H9 (cell line): ENCODE measurements around the gene C1orf116. TPM values are rescaled to one million over a fixed set of nuclear protein-coding genes. Genes with fewer than 3 reads are reported as not detected.

Experiments
- DNase-seq: peaks from one replicate; pipeline ENCODE4 v3.0.0-alpha.2; 2017
- H2AFZ ChIP-seq: one replicate; pipeline ENCODE4 v1.6.1; 2013; ENCODE audit warnings: mild to moderate bottlenecking, low read length, control low read depth, moderate library complexity
- H2AK5ac ChIP-seq: 2 replicates; pipeline ENCODE4 v1.6.1; 2013; ENCODE audit warnings: low read length, control low read depth, mixed read lengths; ENCODE audit not compliant: insufficient read length
- H2BK120ac ChIP-seq: one replicate; pipeline ENCODE4 v1.6.1; 2013; ENCODE audit warnings: low read depth, mild to moderate bottlenecking, low read length, control low read depth, inconsistent platforms; ENCODE audit not compliant: poor library complexity, severe bottlenecking
- H2BK12ac ChIP-seq: 2 replicates; pipeline ENCODE4 v1.6.1; 2013; ENCODE audit warnings: low read length, control low read depth, mixed read lengths, low read depth; ENCODE audit not compliant: insufficient read length
- H2BK15ac ChIP-seq: 2 replicates; pipeline ENCODE4 v1.6.1; 2013; ENCODE audit warnings: low read depth, low read length, control low read depth
- H2BK20ac ChIP-seq: one replicate; pipeline ENCODE4 v1.6.1; 2013; ENCODE audit warnings: low read depth, mild to moderate bottlenecking, low read length, control low read depth, inconsistent platforms; ENCODE audit not compliant: poor library complexity, severe bottlenecking
- H2BK5ac ChIP-seq: 2 replicates; pipeline ENCODE4 v1.6.1; 2013; ENCODE audit warnings: low read length, control low read depth, mixed read lengths; ENCODE audit not compliant: insufficient read length
- H3K14ac ChIP-seq: 2 replicates; pipeline ENCODE4 v1.6.1; 2013; ENCODE audit warnings: low read length, control low read depth; ENCODE audit not compliant: insufficient read depth
- H3K18ac ChIP-seq: 2 replicates; pipeline ENCODE4 v1.6.1; 2013; ENCODE audit warnings: low read depth, mild to moderate bottlenecking, mixed read lengths, low read length, control low read depth; ENCODE audit not compliant: insufficient read length
- H3K23ac ChIP-seq: 2 replicates; pipeline ENCODE4 v1.6.1; 2013; ENCODE audit warnings: low read length, control low read depth, mixed read lengths, low read depth; ENCODE audit not compliant: insufficient read length
- H3K23me2 ChIP-seq: 2 replicates; pipeline ENCODE4 v1.6.1; 2013; ENCODE audit warnings: low read depth, mild to moderate bottlenecking, mixed read lengths, low read length, control low read depth; ENCODE audit not compliant: insufficient read length, poor library complexity, severe bottlenecking
- H3K27ac ChIP-seq: 2 replicates; pipeline ENCODE4 v1.5.1; 2013; ENCODE audit warnings: low read length, control low read depth, mixed read lengths, low read depth; ENCODE audit not compliant: insufficient read length
- H3K27me3 ChIP-seq: 2 replicates; pipeline ENCODE4 v1.6.1; 2013; ENCODE audit warnings: low read length, control low read depth, inconsistent platforms; ENCODE audit not compliant: insufficient read depth
- H3K4ac ChIP-seq: 2 replicates; pipeline ENCODE4 v1.6.1; 2013; ENCODE audit warnings: low read depth, mild to moderate bottlenecking, control low read depth, inconsistent platforms, low read length, moderate library complexity
- H3K4me1 ChIP-seq: 2 replicates; pipeline ENCODE4 v1.6.1; 2013; ENCODE audit warnings: low read length, control low read depth, inconsistent platforms; ENCODE audit not compliant: insufficient read depth
- H3K4me2 ChIP-seq: 2 replicates; pipeline ENCODE4 v1.6.1; 2013; ENCODE audit warnings: low read length, control low read depth, mixed read lengths; ENCODE audit not compliant: insufficient read length, insufficient read depth
- H3K56ac ChIP-seq: 2 replicates; pipeline ENCODE4 v1.6.1; 2013; ENCODE audit warnings: low read depth, mild to moderate bottlenecking, mixed read lengths, low read length, control low read depth; ENCODE audit not compliant: insufficient read length
- H3K79me1 ChIP-seq: 2 replicates; pipeline ENCODE4 v1.6.1; 2013; ENCODE audit warnings: low read depth, mild to moderate bottlenecking, moderate library complexity, low read length, control low read depth, inconsistent platforms; ENCODE audit not compliant: insufficient read depth, poor library complexity, severe bottlenecking
- H3K79me2 ChIP-seq: 2 replicates; pipeline ENCODE4 v1.6.1; 2013; ENCODE audit warnings: low read length, control low read depth, inconsistent platforms; ENCODE audit not compliant: insufficient read depth
- H3K9ac ChIP-seq: 2 replicates; pipeline ENCODE4 v1.6.1; 2013; ENCODE audit warnings: low read length, control low read depth, mixed read lengths; ENCODE audit not compliant: insufficient read length; ENCODE audit errors: extremely low read depth
- H3K9me3 ChIP-seq: one replicate; pipeline ENCODE4 v1.6.1; 2013; ENCODE audit warnings: low read depth, low read length, inconsistent platforms; ENCODE audit not compliant: control insufficient read depth
- H3T11ph ChIP-seq: one replicate; pipeline ENCODE4 v1.6.1; 2013; ENCODE audit warnings: mild to moderate bottlenecking, low read length, control low read depth, inconsistent platforms
- H4K20me1 ChIP-seq: one replicate; pipeline ENCODE4 v1.6.1; 2013; ENCODE audit not compliant: control insufficient read depth, insufficient read length, insufficient read depth
- H4K5ac ChIP-seq: 2 replicates; pipeline ENCODE4 v1.6.1; 2013; ENCODE audit warnings: low read depth, mild to moderate bottlenecking, mixed read lengths, low read length, control low read depth; ENCODE audit not compliant: insufficient read length
- H4K8ac ChIP-seq: replicated peaks from 2 replicates; pipeline ENCODE4 v1.6.1; 2013; ENCODE audit warnings: low read length, control low read depth, mixed read lengths, low read depth; ENCODE audit not compliant: insufficient read length
- H4K91ac ChIP-seq: 2 replicates; pipeline ENCODE4 v1.6.1; 2013; ENCODE audit warnings: low read depth, mild to moderate bottlenecking, moderate library complexity, mixed read lengths, low read length, control low read depth; ENCODE audit not compliant: insufficient read length
- H3K27ac Mint-ChIP-seq, 3 experiments: 2 replicates in 2 of 3; 3 replicates in 1 of 3; pipeline ENCODE4 v1.8.0; 2020 to 2021; ENCODE audit warnings: mixed read lengths in 3 of 3, mild to moderate bottlenecking in 1 of 3, moderate library complexity in 1 of 3
- H3K27me3 Mint-ChIP-seq: 2 replicates; pipeline ENCODE4 v1.8.0; 2021; ENCODE audit warnings: low read depth, mild to moderate bottlenecking, moderate library complexity, mixed read lengths
- H3K36me3 Mint-ChIP-seq, 3 experiments: 2 replicates in 2 of 3; 3 replicates in 1 of 3; pipeline ENCODE4 v1.8.0; 2020 to 2021; ENCODE audit warnings: low read depth in 3 of 3, mixed read lengths in 3 of 3; ENCODE audit not compliant: insufficient read depth in 1 of 3
- H3K4me1 Mint-ChIP-seq, 2 experiments: 2 replicates each; pipeline ENCODE4 v1.8.0; 2020; ENCODE audit warnings: mixed read lengths in 2 of 2
- H3K4me3 Mint-ChIP-seq, 2 experiments: 2 replicates in 1 of 2; 3 replicates in 1 of 2; pipeline ENCODE4 v1.8.0; 2020 to 2021; ENCODE audit warnings: mild to moderate bottlenecking in 2 of 2, mixed read lengths in 2 of 2, moderate library complexity in 1 of 2
- H3K9me3 Mint-ChIP-seq, 2 experiments: 2 replicates in 1 of 2; 3 replicates in 1 of 2; pipeline ENCODE4 v1.8.0; 2020; ENCODE audit warnings: mild to moderate bottlenecking in 2 of 2, mixed read lengths in 2 of 2, moderate library complexity in 1 of 2
- WGBS: extraction: QIAGEN DNeasy Blood & Tissue Kit; methylation state at CpG from one replicate; pipeline ENCODE4 v1.1.7; 2013; ENCODE audit warnings: missing lambda C conversion rate, low lambda C conversion rate, mixed read lengths; ENCODE audit not compliant: insufficient read length; ENCODE audit errors: extremely low coverage; 5-methylcytosine and 5-hydroxymethylcytosine counted together
- total RNA-seq: library from RNA; stranded (reverse); gene quantifications from 2 replicates; pipeline ENCODE4 v1.2.1, GENCODE V29; 2021
- TF ChIP-seq, protein P1 (sequence below): fragments of 200-600 bp; sonication (generic); conservative IDR thresholded peaks from 3 replicates; pipeline ENCODE4 v1.8.0; 2021; ENCODE audit warnings: antibody characterized with exemption, mild to moderate bottlenecking

Gene C1orf116
- total RNA-seq, 1 experiment from 2014 or later = 0.48 TPM

DNA sequence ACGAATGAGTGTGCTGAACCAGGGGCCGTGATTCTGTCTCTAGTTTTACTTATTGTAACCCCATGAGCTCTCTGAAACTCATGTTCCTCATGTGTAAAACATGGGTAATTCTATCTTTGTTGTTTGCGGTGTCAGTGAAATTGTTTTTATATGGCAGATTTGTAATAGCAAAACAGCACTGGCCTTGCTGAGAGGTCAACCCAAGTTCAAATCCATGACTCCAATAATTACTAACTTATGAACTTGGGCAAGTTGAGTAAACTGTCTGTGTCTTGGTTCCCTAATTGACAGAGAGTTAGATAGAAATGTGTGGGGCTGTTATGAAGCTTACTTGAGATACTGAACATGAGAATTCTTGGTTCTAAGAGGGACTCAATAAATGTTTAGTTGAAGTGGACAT is 17.8 kb downstream of the C1orf116 start:
- Histone ChIP-seq H2BK120ac (no peak overlapping the region), H2BK12ac (no peak overlapping the region), H3T11ph (no peak overlapping the region), H4K8ac (no peak overlapping the region), H2AK5ac (no peak overlapping the region), H3K4me2 (no peak overlapping the region), H3K4ac (no peak overlapping the region), H3K14ac (no peak overlapping the region), H4K20me1 (no peaks in the 10 kb centered on the region), H3K23ac (no peak overlapping the region), H2BK5ac (no peak overlapping the region), H3K79me2 (no peaks in the 10 kb centered on the region), H3K18ac (no peak overlapping the region), H4K91ac (no peak overlapping the region), H3K27ac (no peak overlapping the region), H2AFZ (no peak overlapping the region), H3K27me3 (no peaks in the 10 kb centered on the region), H3K9me3 (no peaks in the 10 kb centered on the region), H3K79me1 (no peaks in the 10 kb centered on the region), H3K56ac (no peak overlapping the region), H3K4me1 (no peaks in the 10 kb centered on the region), H2BK20ac (no peak overlapping the region), H3K9ac (no peak overlapping the region), H2BK15ac (no peak overlapping the region), H4K5ac (no peak overlapping the region), H3K23me2 (no peaks in the 10 kb centered on the region)
- TF ChIP-seq, protein P1, sequence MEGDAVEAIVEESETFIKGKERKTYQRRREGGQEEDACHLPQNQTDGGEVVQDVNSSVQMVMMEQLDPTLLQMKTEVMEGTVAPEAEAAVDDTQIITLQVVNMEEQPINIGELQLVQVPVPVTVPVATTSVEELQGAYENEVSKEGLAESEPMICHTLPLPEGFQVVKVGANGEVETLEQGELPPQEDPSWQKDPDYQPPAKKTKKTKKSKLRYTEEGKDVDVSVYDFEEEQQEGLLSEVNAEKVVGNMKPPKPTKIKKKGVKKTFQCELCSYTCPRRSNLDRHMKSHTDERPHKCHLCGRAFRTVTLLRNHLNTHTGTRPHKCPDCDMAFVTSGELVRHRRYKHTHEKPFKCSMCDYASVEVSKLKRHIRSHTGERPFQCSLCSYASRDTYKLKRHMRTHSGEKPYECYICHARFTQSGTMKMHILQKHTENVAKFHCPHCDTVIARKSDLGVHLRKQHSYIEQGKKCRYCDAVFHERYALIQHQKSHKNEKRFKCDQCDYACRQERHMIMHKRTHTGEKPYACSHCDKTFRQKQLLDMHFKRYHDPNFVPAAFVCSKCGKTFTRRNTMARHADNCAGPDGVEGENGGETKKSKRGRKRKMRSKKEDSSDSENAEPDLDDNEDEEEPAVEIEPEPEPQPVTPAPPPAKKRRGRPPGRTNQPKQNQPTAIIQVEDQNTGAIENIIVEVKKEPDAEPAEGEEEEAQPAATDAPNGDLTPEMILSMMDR = no peak
- no peak overlapping the region for H3K4me3 Mint-ChIP-seq
- H3K27ac Mint-ChIP-seq = no peak overlapping the region
- H3K9me3 Mint-ChIP-seq = no peaks in the 10 kb centered on the region
- peaks cover 38% of the 10 kb centered on the region for H3K27me3 Mint-ChIP-seq
- no peaks in the 10 kb centered on the region for H3K36me3 Mint-ChIP-seq
- WGBS = no CpG with 5 or more reads among the region's 3 CpGs
- H3K4me1 Mint-ChIP-seq = no peaks in the 10 kb centered on the region
- no peak for DNase-seq
